ENCODE measurements around the gene EDDM3A. TPM values are rescaled to one million over a fixed set of nuclear protein-coding genes. Genes with fewer than 3 reads are reported as not detected.

The EDDM3A gene
- total RNA-seq, 1 experiment from 2014 or later = not detected

DNA sequence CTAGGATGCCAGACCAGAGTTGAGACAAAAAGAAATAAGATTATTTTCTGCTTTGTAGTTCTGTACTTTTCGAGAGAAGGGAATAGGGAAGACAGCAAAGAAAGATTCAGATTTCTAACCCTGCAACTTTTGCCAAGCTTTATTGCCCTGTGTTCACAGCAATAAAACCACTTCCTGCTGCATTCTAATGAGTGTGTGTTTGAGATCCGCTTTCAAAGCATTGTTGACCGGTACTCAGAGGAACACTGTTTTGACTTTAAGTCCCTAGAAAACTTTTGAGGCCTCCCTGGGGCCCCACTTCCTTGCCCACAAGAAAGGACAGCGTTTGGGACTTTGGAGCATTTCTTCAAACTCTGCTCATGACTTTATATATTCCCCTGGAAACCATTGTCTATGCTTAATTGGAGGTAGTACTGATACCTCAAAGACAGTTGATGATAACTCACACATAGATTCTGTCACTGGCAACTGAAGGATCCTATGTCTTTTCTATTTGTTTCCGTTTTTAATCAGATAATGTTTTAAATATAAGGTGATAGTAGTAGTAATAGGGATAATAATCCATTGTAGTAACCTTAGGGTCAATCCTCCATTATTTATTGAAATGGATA is 36.7 kb downstream of the EDDM3A start:
- no peaks in the 10 kb centered on the region for H3K4me1 ChIP-seq (replicated peaks)

DNA sequence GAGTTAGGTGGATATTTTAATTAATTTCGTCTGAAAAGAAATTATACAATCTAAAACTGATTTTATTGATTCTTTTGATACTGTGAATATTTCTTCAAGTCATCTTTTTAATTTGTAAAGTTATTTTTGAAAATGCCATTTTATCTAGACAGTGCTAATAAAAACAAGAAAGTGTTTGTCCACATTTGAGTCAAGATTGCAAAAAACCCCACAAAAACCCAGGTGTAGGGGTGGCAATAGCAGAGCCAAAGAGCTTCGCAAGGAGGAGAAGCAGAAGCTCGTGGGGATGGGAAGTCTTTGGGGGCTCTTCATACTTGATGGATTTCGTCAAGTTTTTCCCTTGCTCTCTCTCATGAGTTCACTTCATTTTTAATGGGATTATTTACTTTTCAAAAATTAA is 41.3 kb downstream of the EDDM3A start:
- Histone ChIP-seq H3K27me3 (replicated peaks) (no peaks in the 10 kb centered on the region), H3K4me1 (replicated peaks) (no peaks in the 10 kb centered on the region), H3K27ac (no peak overlapping the region), H3K36me3 (no peaks in the 10 kb centered on the region), H3K9me3 (replicated peaks) (no peaks in the 10 kb centered on the region), H3K4me3 (no peak overlapping the region)
- DNase-seq (ENCODE audit: low read depth in 1 of 2, low spot score in 2 of 2) = no peak

More for the DNA sequence above, 36.7 kb downstream of the EDDM3A start:
- Histone ChIP-seq H3K9me3 (replicated peaks) (no peaks in the 10 kb centered on the region), H3K27ac (no peak overlapping the region), H3K4me3 (no peak overlapping the region), H3K36me3 (no peaks in the 10 kb centered on the region), H3K27me3 (replicated peaks) (no peaks in the 10 kb centered on the region)
- DNase-seq (ENCODE audit: low read depth in 1 of 2, low spot score in 2 of 2) = no peak

DNA sequence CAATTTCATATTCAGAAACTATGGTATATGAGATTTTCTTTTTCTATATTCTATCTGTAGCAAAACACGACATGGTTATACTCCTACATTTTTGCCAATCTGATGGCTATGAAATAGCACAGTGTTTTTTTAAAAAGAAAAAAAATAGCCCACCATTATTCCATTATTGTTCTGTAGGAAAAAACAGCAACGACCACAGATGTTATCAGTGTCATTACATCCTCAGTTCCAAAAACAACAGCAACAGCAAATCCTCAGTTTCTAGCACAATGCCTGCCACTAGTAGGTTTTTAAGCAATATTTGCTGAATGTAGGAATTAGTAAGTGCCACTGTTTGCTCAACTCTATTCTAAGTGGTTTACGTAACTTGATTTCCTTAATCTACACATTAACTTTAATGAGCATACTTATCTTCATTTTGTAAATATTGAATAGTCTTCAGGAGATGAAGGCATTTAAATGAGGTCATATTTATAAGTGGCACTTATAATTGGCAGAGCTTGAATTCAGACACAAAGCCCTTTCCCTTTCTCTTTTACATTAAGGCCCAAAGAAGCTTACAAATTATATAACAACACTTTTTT is 43.6 kb downstream of the EDDM3A start:
- Histone ChIP-seq H3K9me3 (replicated peaks) (no peaks in the 10 kb centered on the region), H3K4me1 (replicated peaks) (no peaks in the 10 kb centered on the region), H3K36me3 (no peaks in the 10 kb centered on the region), H3K27me3 (replicated peaks) (no peaks in the 10 kb centered on the region), H3K27ac (no peak overlapping the region), H3K4me3 (no peak overlapping the region)
- no peak for DNase-seq (ENCODE audit: low read depth in 1 of 2, low spot score in 2 of 2)

DNA sequence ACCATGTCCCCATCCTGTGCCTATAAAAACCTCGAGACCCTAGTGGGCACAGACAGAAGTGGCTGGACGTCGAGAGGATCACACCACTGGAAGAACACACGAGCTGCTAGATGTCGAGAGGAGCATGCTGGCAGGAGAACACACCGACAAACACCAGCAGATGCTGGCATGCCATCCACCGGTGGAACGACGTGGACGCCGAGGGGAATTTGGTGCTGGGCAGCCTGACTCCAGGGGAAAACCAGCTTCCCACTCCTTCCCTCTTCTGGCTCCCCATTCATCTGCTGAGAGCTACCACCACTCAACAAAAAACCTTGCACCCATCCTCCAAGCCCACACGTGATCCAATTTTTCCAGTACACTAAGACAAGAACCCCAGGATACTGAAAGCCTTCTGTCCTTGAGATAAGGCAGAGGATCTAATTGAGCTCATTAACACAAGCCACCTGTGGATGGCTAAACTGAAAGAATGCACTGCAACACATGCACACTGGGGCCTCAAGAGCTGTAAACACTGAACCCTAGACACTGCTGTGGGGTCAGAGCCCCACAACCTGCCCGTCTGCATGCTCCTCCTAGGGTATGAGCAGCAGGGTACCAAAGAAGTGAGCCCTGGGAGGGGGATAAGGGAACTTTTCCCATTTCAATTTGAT is 44.9 kb downstream of the EDDM3A start:
- H3K27me3 ChIP-seq (replicated peaks) = no peaks in the 10 kb centered on the region
- H3K4me3 ChIP-seq = no peak overlapping the region
- no peak overlapping the region for H3K27ac ChIP-seq
- H3K4me1 ChIP-seq (replicated peaks) = no peaks in the 10 kb centered on the region
- DNase-seq (ENCODE audit: low read depth in 1 of 2, low spot score in 2 of 2) = no peak
- no peaks in the 10 kb centered on the region for H3K9me3 ChIP-seq (replicated peaks)
- no peaks in the 10 kb centered on the region for H3K36me3 ChIP-seq

DNA sequence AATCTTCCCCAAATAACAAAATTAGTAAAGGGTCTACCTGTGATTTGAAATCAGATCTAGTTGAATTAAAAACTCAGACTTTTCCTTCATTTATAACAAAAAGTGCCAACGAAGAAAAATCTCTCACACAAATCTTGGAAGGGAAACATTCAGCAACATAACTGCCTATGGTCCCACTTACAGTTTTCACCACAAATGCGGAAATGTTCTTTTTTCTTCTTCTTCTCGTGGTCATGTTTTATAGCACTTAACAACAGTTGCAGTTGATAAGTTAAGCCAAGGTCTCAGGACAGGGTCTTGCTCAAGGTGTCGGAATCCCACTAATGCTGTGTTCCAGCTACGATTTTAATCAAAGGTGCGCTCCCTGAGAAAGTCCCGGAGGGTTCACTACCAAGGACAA is 45.5 kb downstream of the EDDM3A start:
- DNase-seq (ENCODE audit: low read depth in 1 of 2, low spot score in 2 of 2) = no peak
- no peaks in the 10 kb centered on the region for H3K4me1 ChIP-seq (replicated peaks)
- no peaks in the 10 kb centered on the region for H3K9me3 ChIP-seq (replicated peaks)
- H3K27ac ChIP-seq = no peak overlapping the region
- no peaks in the 10 kb centered on the region for H3K36me3 ChIP-seq
- no peaks in the 10 kb centered on the region for H3K27me3 ChIP-seq (replicated peaks)
- no peak overlapping the region for H3K4me3 ChIP-seq

DNA sequence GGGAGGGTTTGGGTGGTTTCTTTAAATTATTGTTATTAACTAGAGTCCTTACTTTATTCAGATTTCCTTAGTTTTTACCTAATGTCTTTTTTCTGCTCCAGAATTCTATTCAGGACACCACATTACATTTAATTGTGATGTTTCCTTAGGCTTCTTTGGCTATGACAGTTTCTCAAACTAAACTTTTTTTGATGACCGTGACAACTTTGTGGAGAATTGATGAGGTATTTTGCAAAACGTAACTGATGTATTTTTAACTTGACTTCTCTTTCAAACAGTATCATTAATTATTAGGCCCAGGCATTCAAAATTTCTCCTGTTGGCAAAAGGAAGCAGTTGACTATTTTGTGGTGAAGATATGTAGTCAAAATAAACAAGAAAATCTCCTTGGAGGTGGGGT is 45.9 kb downstream of the EDDM3A start:
- Histone ChIP-seq H3K27ac (no peak overlapping the region), H3K27me3 (replicated peaks) (no peaks in the 10 kb centered on the region), H3K9me3 (replicated peaks) (no peaks in the 10 kb centered on the region), H3K4me1 (replicated peaks) (no peaks in the 10 kb centered on the region), H3K36me3 (no peaks in the 10 kb centered on the region), H3K4me3 (no peak overlapping the region)
- DNase-seq (ENCODE audit: low read depth in 1 of 2, low spot score in 2 of 2) = no peak

DNA sequence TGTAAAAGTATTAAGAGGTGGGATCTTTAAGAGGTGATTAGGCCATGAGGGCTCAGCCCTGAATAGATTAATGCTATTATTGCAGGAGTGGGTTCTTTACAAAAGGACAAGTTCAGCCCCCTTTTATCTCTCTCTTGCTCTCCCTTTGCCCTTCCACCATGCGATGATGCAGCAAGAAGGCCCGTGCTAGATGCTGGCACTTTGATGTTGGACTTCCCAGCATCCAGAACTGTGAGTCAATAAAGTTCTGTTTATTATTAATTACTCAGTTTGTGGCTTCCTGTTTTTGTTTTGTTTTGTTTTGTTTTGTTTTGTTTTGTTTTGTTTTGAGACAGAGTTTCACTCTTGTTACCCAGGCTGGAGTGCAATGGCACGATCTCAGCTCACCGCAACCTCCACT is 46.9 kb downstream of the EDDM3A start:
- Histone ChIP-seq H3K4me3 (no peak overlapping the region), H3K36me3 (no peaks in the 10 kb centered on the region), H3K9me3 (replicated peaks) (no peaks in the 10 kb centered on the region), H3K4me1 (replicated peaks) (no peaks in the 10 kb centered on the region), H3K27me3 (replicated peaks) (no peaks in the 10 kb centered on the region), H3K27ac (no peak overlapping the region)
- no peak for DNase-seq (ENCODE audit: low read depth in 1 of 2, low spot score in 2 of 2)

DNA sequence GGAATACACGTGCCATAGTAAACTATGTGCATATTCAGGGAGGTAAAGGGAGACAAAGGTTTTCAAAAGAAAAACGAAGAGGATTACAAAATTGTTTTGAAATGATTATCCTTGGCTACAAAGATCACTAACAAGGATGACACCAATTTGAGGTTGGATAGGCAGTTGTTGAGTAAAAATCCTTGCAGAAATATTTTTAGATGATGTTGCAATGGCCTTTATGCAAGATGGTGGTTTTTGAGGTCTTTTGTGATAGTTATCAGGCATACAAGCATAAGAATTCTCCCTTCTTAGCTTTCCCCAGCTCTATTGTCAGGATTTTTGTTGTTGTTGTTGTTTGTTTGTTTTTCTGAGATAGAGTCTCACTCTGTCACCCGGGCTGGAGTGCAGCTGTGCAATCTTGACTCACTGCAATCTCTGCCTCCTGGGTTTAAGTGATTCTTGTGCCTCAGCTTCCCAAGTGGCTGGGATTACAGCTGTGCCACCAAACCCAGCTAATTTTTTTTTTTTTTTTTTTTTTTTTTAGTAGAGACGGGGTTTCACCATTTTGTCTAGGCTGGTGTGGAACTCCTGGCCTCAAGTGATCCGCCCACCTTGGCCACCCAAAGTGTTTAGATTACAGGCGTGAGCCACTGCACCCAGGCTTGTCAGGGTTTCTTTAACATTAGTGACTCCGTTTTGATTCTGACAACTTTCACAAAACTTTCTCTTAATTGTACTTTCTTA is 49.1 kb downstream of the EDDM3A start:
- DNase-seq (ENCODE audit: low read depth in 1 of 2, low spot score in 2 of 2) = no peak
- H3K4me1 ChIP-seq (replicated peaks) = no peaks in the 10 kb centered on the region
- no peaks in the 10 kb centered on the region for H3K9me3 ChIP-seq (replicated peaks)
- H3K27ac ChIP-seq = no peak overlapping the region
- H3K27me3 ChIP-seq (replicated peaks) = no peaks in the 10 kb centered on the region
- H3K4me3 ChIP-seq = no peak overlapping the region
- H3K36me3 ChIP-seq = no peaks in the 10 kb centered on the region

DNA sequence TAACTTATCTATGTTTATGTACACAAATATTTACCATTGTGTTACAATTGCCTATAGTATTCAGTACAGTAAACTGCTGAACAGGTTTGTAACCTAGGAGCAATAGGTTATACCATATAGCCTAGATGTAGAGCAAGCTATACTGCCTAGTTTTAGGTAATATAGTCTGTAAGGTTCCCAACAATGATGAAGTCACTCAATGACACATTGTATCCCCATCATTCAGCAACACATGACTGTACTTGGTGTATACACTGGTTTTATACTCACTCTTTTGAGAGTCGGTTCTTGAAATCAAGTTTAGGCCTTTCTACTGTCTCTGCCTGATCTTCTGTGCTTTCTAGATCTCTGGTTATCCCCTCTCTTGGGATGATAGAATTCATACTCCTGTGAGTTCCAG is 51.5 kb downstream of the EDDM3A start:
- Histone ChIP-seq H3K27ac (no peak overlapping the region), H3K4me3 (no peak overlapping the region), H3K4me1 (replicated peaks) (no peaks in the 10 kb centered on the region), H3K36me3 (no peaks in the 10 kb centered on the region), H3K27me3 (replicated peaks) (no peaks in the 10 kb centered on the region), H3K9me3 (replicated peaks) (no peaks in the 10 kb centered on the region)
- no peak for DNase-seq (ENCODE audit: low read depth in 1 of 2, low spot score in 2 of 2)

Other genes starting within 250 kb of the EDDM3A start
- gene RNASE10, start 240.3 kb upstream of the EDDM3A start, total RNA-seq (2014; rRNA removed; shearing (Covaris generic)) = not detected in 2 replicates
- not detected in 2 replicates for gene RNASE9, start 184.8 kb upstream of the EDDM3A start, total RNA-seq (2014; rRNA removed; shearing (Covaris generic))
- not detected in 2 replicates for gene RNASE11, start 157.9 kb upstream of the EDDM3A start, total RNA-seq (2014; rRNA removed; shearing (Covaris generic))
- gene RNASE12, start 154.5 kb upstream of the EDDM3A start, total RNA-seq (2014; rRNA removed; shearing (Covaris generic)) = not detected in 2 replicates
- gene OR6S1, start 104.2 kb upstream of the EDDM3A start, total RNA-seq (2014; rRNA removed; shearing (Covaris generic)) = not detected in 2 replicates
- 0.63 and 4.6 TPM in 2 replicates for gene RNASE4, start 61.3 kb upstream of the EDDM3A start, total RNA-seq (2014; rRNA removed; shearing (Covaris generic))
- 2.7 and 4.4 TPM in 2 replicates for gene ANG, start 57.1 kb upstream of the EDDM3A start, total RNA-seq (2014; rRNA removed; shearing (Covaris generic))
- not detected in 2 replicates for gene EDDM3B, start 22.5 kb downstream of the EDDM3A start, total RNA-seq (2014; rRNA removed; shearing (Covaris generic))
- gene RNASE6, start 35.4 kb downstream of the EDDM3A start, total RNA-seq (2014; rRNA removed; shearing (Covaris generic)) = not detected in 2 replicates
- not detected in 2 replicates for gene RNASE1, start 57.0 kb downstream of the EDDM3A start, total RNA-seq (2014; rRNA removed; shearing (Covaris generic))
- gene RNASE3, start 145.5 kb downstream of the EDDM3A start, total RNA-seq (2014; rRNA removed; shearing (Covaris generic)) = not detected in 2 replicates
- not detected in 2 replicates for gene RNASE2, start 209.6 kb downstream of the EDDM3A start, total RNA-seq (2014; rRNA removed; shearing (Covaris generic))
- gene METTL17, start 244.1 kb downstream of the EDDM3A start, total RNA-seq (2014; rRNA removed; shearing (Covaris generic)) = 37.8 and 73.1 TPM in 2 replicates